Inflammatory macrophage (primary cell): Measurements from ENCODE around the gene AMER3.

Source experiments
- DNase-seq, 2 donors: peaks; one replicate each; pipeline ENCODE4 v3.0.0-alpha.2; 2020 to 2022

Gene AMER3

DNA sequence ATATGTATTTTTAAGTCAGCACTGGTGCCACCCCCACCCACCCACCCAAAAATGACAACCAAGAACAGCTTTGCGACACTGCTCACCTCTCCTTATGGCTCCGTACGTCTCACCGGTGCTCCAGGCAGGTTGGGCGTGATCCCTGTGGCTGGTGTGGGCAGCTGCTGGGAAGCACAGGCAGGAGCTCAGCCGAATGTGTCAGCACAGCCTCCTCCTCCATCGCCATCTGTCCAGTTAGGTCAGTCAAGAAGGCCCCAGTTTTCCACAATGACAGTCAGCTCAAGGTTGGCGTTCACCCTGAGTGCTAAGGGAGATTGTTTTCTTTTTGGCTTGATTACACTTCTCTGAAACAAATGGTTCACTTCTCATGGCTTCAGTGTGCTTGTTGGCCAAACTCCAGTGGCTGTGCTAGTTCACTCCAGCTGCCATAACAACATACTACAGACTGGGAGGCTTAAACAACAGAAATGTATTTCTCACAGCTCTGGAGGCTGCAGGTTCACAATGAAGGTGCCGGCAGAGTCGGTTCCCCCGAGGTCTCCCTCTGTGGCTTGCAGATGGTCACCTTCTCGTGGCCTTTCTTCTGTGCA lies 30.2 kb downstream of the AMER3 start:
- no peak for DNase-seq

DNA sequence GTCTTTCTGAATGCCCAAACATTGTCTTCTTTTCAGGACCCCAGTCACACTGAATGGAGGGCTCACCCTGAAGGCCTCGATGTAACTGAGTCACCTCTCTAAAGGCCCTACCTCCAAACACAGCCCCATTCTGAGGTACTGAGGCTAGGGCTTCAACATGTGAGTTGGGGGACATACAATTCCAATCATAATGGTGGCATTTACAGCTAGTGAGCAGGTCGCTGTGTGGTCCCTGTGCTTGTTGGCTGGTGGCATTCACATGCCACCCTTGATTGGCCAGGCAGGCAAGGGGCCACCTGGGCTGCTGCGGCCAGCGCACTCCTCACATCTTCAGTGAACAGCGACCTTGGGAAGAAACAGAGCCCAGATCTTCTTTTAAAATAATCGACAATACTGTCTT lies 30.7 kb downstream of the AMER3 start:
- no peak for DNase-seq

DNA sequence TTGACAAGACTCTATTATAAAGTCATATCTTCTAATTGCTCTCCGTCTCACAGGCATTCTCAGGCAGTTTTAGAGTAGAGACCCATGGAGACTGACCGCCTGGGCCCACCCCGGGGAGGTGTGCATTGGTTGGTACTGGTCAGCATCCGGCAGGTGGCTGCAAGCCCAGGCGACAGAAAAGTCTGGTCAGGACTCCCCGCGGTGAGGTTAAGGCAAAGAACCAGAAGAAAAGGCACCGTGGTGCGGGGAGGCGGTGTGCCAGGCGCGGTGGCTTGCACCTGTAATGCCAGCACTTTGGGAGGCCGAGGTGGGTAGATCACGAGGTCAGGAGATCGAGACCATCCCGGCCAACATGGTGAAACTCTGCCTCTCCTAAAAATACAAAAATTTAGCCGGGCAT lies 32.5 kb downstream of the AMER3 start:
- DNase-seq, result no peak

DNA sequence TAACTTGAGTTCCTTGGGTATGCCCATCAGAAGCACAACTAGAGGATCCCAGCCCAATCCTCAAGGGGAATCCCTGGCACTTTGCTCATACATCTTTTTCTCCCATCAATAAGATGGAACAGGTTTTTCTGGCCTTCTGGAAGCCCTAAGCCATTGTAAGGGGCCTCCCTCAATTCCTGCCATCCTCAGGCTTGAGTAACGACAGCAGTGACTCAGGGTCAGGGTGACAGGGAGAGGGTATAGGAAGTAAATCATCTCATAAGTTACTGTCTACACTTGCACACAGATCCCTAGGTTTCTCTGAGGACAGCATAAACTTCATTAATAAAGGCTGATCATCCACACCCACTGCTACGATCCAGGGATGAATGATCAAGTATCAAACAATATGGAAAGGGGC lies 35.0 kb downstream of the AMER3 start:
- no peak for DNase-seq

DNA sequence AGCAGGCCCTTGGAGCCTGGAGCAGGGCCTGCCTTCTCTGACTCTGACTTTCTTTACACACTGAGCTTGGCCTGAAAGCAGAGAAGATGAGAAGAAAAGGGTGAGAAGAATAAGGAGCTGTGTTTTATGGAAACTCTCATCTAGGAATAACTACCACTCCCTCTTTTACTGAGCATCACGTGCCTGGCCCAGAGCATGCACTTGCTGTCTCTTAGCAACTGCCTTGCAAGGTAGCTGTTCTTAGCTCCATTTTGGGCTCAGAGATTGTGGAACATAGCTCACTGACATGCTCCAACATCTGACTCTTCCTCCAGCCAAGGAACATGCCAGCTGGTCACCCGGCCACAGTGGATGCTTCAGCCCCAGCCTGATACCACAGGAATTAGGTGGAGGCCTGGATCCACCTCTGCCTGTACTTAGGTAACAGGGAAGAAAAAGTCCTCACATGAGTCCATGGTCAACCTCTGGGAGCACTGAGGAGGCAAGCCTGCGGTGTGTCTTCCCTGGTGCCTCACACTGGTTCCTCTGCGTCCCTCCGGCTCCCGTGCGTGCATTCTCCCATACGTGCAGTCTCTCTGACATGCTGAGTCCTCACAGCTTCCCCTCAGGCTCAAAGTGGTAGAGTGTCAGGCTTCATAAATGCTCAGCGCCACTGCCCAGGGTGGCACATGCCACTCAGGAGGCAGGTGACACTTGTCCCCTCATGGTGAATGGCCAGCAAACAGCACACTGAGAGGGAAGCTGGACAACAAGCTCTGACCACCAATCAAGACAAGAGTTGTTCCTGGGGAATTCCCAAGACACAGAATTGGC lies 35.7 kb downstream of the AMER3 start:
- no peak for DNase-seq

DNA sequence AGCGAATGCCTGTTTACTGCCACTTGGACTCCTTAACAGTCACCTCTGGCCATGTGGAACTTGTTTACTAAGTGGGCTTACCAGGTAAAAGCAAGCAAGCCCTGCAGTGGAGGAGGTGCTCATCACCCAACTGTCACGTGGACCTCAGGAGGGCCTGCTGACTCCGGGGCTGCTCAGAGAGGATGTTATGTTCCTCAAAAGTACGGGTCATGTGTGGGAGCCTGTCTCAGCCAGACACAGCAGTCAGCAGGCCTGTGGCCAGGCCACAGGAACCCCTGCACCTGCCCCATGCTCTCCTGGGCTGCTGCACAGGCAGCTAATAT lies 36.2 kb downstream of the AMER3 start:
- peak; percentile 11 to 58 for DNase-seq

DNA sequence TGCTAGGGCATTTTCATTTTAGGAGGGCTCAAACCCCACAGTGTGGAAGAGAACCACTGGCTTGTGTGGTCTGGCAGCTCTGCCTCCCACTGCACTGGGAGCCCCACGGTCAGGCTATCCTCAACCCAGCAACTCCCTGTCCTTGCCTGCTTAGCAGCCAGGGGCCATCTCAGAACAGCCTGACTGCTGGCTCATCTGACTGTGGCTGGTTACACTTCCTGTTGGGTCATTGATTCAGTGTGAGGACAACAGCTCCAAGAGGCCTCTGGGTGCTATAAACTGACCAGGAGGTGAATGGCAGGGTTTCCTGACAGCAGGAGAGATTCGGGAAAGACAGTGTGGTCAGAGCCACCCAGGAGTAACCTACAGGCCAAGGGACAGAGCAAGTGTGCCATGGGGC lies 40.1 kb downstream of the AMER3 start:
- peak; percentile 14 to 54 for DNase-seq

DNA sequence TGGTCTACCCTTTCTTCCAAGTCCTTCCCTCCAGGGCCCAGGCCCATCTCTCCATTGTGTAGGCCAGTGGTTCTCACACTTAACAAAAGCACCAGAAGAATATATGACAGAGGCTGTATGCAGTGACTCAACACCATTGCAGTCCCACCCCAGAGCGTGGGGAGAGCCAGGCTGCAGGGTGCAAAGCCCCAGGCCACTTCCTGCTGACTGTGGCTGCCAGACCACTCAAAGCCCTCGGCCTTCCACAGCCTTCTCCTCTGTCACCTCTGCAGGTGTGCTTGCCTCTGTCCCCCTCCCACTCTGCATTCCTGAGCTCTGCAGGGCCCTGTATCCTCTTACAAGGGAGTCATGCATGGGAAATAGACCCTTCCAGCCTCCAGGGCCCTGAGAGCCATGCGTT lies 41.0 kb downstream of the AMER3 start:
- DNase-seq, result no peak

DNA sequence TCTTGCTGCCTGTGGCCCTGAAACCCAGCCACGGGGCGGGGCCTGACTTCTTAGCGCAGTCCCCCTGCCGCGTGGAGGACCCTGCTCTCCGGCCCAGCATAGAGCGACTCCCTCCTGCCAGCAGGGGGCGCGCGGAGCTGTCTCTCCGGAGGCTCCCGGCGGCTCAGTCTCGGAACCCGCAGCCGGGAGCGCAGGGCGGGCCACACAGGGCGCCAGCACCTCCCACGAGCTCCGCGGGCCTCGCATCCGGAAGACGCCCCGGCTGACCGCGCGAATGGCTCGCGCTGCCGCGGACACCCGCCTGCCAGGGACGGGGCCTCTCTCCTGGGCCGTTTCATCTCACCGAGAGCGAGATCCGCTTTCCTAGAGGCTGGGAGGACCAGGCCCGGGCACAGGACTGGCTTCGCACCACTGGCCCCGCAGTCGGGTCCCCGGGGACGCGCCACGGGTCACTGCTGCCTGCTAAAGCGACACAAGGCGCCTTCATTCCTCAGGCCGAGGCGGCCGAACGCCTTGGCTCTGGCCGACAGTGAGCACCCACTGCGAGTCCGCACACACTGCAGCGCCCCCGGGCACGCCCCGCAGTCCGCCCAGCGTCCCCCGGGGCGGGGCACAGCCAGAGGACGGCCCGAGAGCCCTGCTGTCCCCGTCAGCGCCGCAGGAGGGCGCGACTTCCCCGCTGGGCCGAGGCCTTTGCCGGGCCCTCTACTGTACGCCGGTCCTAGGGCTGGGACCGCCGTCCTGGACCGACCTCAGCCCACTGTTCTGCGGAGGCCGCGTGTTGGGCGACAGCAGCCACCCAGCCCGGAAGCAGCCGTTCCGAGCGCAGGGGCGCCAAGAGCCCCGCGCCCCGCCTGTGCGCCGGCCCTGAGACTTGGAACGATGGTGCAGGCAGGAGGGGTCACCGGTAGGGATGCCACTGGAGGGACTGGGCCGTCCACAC lies 42.4 kb downstream of the AMER3 start:
- peak; percentile 80 to 91 for DNase-seq

DNA sequence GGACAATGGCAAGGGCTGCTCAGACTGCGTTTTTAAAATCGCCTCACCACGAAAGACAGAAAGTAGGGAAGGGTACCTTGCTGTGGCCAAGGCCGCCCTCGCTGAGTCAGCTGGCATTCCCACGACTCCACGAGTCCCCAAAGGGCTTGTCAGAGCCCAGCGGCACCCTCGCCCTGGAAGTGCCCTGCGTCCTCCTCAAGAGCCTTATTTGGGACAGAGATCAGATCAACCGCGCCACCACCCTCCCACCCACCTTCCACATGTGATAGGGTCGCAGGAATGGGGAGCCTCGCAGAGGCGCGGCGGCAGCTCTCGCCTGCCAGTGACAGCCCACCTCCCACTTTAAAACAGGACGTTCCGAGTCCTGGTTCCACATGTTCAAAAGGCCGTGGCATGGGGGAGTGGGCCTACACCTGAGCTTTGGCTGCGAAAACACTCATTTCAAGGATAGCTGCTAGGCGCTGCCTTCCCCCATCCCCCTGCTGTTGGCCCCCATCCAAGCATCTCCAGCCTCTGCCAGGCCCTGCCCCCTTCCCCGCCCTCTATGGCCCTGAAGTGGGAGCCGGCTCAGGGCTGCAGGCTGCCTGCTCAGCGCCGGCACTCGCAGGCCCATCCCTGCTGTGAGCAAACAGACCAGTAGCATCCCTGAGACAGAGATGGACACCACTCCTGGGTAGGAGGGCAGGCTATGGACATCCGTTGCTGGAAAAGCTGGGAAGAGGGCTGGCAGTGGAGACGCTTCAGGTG lies 43.3 kb downstream of the AMER3 start:
- DNase-seq, result no peak

DNA sequence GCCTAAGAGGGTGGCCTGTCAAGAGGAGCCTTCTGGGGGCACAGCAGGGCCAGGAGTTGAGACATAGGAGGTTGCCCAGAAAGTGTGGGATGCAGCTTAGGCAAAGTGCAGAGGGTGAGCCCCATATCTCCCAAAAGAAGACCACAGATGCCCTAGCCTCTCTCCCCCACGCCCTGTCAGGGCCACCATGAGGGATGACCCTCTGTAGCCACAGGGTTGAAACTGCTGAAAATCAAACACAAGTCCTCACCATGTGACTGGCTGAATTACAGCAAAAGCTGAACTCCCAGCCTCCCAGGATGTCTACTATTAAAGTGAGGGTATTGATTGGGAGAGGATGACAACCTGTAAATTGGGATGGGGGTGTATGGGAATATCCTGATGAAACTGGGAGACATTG lies 44.0 kb downstream of the AMER3 start:
- DNase-seq, result no peak

DNA sequence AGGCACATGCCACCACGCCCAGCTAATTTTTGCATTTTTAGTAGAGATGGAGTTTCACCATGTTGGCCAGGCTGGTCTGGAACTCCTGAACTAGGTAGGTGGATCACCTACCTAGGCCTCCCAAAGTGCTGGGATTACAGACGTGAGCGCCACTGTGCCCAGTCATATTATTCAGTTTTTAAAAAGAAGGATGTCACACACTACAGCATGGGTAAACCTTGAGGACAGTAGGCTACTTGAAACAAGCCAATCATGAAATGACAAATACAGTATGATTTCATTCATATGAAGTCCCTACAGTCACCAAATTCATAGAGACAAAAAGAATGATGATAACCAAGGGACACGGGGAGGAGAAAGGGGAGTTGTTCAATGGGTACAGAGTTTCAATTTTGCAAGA lies 50.3 kb downstream of the AMER3 start:
- no peak for DNase-seq

DNA sequence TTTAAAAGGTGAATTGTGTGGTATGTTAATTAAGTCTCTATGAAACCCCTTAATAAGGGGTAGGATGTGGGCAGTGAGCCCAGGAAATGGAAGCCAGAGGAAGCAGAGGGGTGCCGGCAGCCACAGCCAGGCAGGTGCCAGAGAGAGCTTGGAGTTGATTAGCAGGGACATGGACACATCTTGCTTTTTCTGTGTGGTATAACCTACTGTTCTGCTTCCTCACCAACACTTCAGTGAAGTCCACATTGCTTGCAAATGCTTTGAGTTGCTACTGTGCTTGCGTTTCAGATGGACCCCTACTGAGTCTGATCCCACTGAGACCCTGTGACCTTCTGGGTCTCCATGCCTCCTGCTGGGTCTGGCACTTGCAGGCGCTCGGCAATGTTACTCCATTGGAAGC lies 51.0 kb downstream of the AMER3 start:
- DNase-seq, result no peak

DNA sequence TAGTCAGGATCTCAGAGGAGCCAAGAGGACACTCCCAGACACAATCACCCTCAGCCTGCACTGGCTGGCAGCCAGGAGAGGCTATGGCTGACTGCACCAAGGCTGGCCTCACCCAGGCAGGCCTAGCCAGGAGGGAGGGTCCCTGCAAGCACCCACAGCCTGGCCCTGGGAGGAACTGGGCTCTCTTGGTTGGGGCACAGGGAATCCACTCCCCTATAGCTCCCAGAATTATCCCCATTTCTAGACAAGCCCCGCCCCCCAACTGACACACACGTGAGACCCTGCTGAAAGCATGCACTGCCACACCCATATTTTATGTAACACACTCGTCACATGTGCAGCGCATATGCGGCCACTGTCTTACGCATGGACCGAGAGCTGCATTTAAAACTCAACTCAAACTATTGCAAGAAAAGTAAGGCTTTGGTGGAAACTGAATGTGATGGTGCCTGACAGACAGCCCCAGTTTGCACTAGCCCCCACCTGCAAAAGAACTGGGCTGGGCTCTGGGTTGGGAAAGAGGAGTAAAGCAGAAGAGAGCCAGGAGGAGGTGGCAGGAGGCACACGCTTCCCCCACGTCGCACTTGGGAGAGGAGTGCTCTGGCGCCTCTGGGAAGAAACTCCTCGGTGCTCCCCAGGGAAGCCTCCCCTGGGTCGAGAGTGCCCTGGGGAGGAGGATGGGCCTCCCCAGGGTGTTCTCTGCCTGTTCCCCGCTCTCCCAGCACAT lies 52.5 kb downstream of the AMER3 start:
- DNase-seq, result no peak

DNA sequence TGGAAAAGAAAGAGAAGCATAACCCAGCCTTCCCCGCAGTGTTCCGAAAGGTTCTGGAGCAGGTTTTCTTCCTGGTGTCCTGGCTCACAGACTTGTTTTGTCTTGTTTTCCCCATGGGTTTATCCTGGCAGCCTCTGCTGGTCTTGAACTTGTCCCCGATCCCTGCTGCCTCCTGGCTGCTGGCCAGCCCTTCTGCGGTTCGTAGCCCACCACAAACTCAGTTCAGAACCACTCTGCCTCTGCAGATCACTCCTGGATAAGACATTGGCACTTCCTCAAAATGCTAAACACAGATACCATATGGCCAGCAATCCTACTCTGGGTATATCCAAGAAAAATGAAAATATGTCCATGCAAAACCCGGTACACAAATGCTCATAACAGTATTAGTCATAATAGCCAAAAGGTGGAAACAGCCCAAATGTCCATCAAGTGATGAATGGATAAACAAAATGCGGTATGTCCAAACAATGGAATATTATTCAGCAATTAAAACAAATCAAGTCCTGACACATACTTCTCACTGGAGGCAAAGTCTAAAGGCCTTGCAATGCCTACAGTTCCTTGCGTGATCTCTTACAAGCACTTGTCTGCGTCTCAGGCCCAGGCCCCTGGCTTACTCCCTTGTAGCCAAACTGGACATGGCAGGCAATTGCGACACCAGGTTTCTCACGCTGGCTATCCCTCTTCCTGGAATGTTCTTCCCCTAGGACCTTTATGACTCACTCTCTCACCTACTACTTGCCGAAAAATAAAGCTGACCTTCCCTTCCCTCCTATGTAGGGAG lies 53.3 kb downstream of the AMER3 start:
- DNase-seq, result no peak

DNA sequence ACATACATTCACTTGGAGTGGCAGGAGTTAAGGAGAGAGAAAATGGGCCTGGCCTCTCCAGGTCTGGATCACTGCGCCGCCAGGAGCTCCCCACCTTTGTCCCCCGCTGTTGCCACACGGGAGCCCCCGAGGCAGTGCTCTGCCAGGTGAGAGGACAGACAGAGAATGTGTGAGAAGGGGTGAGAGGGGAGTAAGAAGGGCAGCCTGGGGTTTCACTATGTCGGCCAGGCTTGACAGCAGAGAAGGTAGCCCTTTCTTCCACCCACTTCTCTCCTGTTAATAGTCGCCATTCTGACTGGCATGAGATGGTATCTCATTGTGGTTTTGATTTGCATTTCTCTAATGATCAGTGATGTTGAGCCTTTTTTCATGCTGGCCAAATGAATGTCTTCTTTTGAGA lies 55.1 kb downstream of the AMER3 start:
- DNase-seq, result no peak

DNA sequence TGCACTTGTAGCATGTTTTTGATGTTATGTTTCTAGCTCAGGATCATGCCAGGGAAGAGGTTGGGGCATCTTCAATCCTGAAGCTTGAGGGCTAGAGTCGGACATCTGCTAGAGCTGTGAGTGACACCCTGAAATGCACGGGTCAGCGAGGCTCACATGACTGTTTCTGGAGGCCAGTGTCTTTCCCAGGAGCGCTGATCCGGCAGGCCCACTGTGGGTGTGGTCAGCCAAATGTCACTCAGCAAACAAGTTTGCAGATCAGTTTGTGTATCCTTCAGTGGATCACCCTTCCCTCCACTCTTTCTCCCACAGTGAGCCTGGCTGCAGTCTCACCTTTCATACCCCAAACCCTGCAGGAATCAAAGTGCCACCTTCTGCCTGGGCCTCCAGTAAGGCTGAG lies 58.4 kb downstream of the AMER3 start:
- no peak for DNase-seq

DNA sequence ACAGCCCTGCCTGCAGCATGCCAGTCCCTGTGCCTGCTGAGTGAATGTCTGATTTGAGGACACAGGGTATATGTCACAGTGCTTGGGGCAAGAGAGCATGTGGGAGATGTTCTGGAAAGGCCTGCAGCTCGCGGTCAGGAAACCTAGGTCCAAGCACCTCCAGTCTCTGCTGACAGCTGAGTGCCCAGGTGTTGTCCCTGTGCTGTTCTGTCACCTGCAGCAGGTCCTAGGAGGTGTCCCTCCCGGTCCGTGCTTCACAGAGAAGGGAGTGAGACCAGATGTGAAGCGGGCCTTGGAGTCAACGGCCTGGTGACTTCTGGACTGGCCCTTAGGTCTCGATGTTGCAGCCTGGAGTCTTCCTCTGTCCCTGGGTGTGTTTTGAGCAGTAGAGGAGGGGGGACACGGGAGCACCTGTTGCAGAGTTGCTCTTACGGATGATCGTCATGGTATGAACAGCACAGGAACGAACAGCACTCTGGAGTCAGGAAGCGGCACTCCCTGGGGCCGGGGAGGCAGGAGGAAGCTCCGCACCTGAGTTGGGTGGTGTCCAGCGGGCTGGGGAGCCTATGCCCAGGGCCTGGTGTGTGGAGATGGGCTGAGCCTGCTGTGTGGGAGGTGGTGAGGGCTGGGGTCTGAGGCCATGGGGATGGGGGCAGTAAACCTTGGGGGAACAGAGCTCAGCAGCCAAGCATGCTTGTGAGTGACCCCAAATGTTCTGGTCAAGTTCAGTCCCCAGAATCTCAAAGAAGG lies 59.8 kb downstream of the AMER3 start:
- no peak for DNase-seq
